ENCODE data around the gene DRD2. TPM values are rescaled to one million over a fixed set of nuclear protein-coding genes. Genes with fewer than 3 reads are reported as not detected.
"Not testable (repeated sequence)": the region's sequence is repeated elsewhere in the genome, so short reads cannot be mapped to it uniquely, and the experiment has no call there.

Gene DRD2
- 2.7 TPM in 1 of 2 replicates, not detected in the other for total RNA-seq (2014; rRNA removed; shearing (Covaris generic); ENCODE audit: low replicate concordance)

GRCh38 chr11:113475160-113475761 lies at the start of gene DRD2:
Gene DRD2, minus strand, starts transcription at chr11:113475398. Its CDS starts 50,747 bp downstream, at chr11:113424651.
- Histone ChIP-seq H3K27me3 (peaks cover 45% of the 10 kb centered on the region), H3K36me3 (no peaks in the 10 kb centered on the region), H3K4me3 (peak within 1 kb of the TSS; percentile 33), H3K9me3 (no peaks in the 10 kb centered on the region)
- peak; percentile 47 for DNase-seq

DNA sequence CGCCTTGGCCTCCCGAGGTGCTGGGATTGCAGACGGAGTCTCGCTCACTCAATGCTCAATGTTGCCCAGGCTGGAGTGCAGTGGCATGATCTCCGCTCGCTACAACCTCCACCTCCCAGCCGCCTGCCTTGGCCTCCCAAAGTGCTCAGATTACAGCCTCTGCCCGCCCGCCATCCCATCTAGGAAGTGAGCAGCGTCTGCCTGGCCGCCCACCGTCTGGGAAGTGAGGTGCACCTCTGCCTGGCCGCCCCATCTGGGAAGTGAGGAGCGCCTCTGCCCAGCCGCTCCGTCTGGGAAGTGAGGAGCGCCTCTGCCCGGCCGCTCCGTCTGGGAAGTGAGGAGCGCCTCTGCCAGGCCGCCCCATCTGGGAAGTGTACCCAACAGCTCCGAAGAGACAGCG lies 48.7 kb upstream of the DRD2 start:
- not testable (repeated sequence) for H3K27me3 ChIP-seq, DNase-seq, H3K9me3 ChIP-seq, H3K36me3 ChIP-seq, H3K4me3 ChIP-seq

- H3K27me3 ChIP-seq: no peaks in the 10 kb centered on the region
- H3K36me3 ChIP-seq: no peaks in the 10 kb centered on the region
- DNase-seq: peak; percentile 78
- H3K9me3 ChIP-seq: 0 out of 2 replicates have a peak, but pooled peaks cover 3% of the 10 kb centered on the region
- H3K4me3 ChIP-seq: no peak overlapping the region
Measured at GRCh38 chr11:113521737-113522517, 46.7 kb upstream of the DRD2 start.

DNA sequence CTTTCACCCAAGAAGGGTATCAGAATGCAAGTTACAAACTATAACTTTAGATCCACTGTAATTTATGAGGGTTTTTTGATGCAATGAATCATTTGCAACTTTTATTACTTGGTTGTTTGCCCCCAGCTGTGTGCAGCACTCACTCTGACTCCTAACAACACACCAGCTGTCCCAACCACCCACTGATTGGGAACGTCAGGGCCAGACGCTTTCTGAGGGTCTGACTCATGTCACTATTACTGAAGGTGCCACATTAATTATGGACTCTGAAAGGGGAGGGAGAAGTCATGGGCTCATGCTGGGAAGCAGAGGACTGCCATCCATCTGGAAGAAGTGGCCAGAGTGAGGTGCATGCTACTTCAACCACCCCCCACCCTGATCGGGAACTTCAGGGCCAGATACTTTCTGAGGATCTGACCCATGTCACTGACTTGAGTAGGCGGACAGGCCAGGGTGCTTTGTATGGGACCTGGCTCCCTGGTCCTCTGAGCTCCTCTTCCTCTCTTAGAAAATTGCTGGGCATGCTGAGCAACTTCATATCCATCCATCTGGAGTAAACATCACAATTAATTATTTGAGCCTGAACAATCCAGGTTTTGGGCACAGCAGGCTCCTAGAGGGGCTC lies 44.9 kb upstream of the DRD2 start:
- Histone ChIP-seq H3K27me3 (no peaks in the 10 kb centered on the region), H3K4me3 (no peak overlapping the region), H3K36me3 (no peaks in the 10 kb centered on the region), H3K9me3 (0 out of 2 replicates have a peak, but pooled peaks cover 3% of the 10 kb centered on the region)
- peak; percentile 53 for DNase-seq

DNA sequence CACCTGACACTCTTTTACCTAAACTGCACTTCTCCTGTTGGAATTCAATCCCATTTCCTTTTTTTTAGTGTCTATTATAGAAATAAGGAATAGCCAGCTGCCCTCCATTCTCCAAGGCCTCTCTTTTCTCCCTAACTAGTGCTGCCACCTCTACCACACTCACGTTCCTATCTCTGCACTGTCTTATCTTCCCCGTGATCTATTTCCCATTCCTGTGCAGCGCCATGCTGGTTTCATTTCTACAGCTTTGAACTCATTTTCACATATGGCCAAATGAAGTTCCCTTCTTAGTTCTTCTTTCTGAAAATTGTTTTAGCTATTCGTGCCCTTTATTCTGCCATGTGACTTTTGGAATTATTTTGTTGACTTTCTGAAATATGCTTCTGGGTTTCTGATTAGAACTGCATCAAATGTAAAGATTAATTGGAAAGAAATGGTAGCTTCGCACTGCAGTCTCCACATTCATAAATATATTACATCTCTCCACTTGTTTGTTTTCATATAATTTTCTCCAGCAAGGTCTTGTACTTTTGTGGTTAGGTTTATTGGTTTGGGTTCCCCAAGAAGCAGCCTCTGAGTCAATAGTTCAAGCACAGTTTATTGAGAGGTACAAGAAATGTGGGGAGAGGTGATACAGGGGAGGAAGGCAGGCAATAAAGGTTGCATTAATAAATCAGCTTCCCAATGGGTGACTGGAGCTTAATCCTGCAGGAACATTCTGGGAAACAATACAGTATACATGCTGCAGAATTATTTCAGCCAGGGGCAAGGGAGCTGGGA lies 43.7 kb upstream of the DRD2 start:
- no peaks in the 10 kb centered on the region for H3K27me3 ChIP-seq
- DNase-seq: no peak
- H3K4me3 ChIP-seq: no peak overlapping the region
- no peaks in the 10 kb centered on the region for H3K36me3 ChIP-seq
- no peaks in the 10 kb centered on the region for H3K9me3 ChIP-seq

DNA sequence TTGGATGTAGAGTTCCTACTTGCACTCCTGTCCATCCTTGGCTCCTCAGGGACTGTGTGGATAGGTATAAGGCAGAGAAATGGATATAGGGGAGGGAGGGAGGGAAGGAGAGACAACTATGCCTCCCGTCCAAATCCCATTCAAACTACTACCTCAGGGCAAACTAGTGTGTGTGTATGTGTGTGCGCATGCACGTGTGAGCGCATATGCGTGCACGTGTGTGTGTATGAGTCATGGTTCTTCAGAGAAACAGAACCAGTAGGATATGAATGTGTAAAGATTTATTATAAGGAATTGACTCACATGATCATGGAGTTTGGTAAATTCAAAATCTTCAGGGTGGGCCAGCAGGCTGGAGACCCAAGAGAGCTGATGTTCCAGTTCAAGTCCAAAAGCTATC lies 42.2 kb upstream of the DRD2 start:
- no peak overlapping the region for H3K4me3 ChIP-seq
- no peaks in the 10 kb centered on the region for H3K9me3 ChIP-seq
- H3K36me3 ChIP-seq: no peaks in the 10 kb centered on the region
- H3K27me3 ChIP-seq: no peaks in the 10 kb centered on the region
- no peak for DNase-seq

GRCh38 chr11:113514856-113515255 lies 39.7 kb upstream of the DRD2 start:
- DNase-seq: no peak
- H3K9me3 ChIP-seq: no peaks in the 10 kb centered on the region
- H3K27me3 ChIP-seq: no peaks in the 10 kb centered on the region
- H3K4me3 ChIP-seq: no peak overlapping the region
- no peaks in the 10 kb centered on the region for H3K36me3 ChIP-seq

DNA sequence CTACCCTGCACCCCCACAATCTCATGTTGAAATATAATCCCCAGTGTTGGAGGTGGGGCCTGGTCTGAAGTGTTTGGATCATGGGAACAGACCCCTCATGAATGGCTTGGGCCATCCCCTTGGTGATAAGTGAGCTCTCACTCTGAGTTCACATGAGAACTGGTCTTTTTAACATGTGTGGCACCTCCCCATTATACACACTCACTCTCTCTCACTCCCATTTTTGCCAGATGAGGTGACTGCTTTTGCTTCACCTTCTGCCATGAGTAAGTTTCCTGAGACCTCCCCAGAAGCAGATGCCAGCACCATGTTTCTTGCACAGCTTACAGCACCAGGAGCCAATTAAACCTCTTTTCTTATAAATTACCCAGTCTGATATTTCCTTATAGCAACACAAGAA lies 32.1 kb upstream of the DRD2 start:
- Histone ChIP-seq H3K36me3 (no peaks in the 10 kb centered on the region), H3K9me3 (no peaks in the 10 kb centered on the region), H3K4me3 (no peak overlapping the region), H3K27me3 (peaks cover 2% of the 10 kb centered on the region; the same call in 1 of the 2 replicates)
- no peak for DNase-seq

GRCh38 chr11:113506893-113507292 lies 31.7 kb upstream of the DRD2 start:
- H3K27me3 ChIP-seq: peaks cover 2% of the 10 kb centered on the region; the same call in 1 of the 2 replicates
- DNase-seq: no peak
- no peak overlapping the region for H3K4me3 ChIP-seq
- H3K36me3 ChIP-seq: no peaks in the 10 kb centered on the region
- no peaks in the 10 kb centered on the region for H3K9me3 ChIP-seq

DNA sequence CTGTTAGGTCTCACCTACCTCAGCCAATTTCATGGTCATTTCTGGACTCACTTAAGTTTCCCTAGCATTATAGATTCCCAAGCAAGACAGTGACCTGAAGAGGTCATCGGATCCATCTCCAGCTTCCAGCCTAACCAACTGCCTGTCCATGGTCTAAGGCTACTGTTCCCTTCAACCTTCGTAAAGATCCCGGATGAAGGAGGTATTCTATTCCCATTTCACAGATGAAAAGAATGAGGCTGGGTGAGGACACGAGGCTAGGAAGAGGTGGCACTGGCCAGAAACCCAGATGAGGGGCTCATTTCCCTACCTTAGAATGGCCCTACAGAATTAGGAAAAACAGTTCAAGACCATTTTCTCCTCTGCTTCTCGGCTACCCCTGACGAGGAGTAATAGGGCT lies 31.3 kb upstream of the DRD2 start:
- DNase-seq: no peak
- H3K36me3 ChIP-seq: no peaks in the 10 kb centered on the region
- no peaks in the 10 kb centered on the region for H3K9me3 ChIP-seq
- H3K4me3 ChIP-seq: no peak overlapping the region
- H3K27me3 ChIP-seq: peaks cover 5% of the 10 kb centered on the region; the same call in 1 of the 2 replicates

DNA sequence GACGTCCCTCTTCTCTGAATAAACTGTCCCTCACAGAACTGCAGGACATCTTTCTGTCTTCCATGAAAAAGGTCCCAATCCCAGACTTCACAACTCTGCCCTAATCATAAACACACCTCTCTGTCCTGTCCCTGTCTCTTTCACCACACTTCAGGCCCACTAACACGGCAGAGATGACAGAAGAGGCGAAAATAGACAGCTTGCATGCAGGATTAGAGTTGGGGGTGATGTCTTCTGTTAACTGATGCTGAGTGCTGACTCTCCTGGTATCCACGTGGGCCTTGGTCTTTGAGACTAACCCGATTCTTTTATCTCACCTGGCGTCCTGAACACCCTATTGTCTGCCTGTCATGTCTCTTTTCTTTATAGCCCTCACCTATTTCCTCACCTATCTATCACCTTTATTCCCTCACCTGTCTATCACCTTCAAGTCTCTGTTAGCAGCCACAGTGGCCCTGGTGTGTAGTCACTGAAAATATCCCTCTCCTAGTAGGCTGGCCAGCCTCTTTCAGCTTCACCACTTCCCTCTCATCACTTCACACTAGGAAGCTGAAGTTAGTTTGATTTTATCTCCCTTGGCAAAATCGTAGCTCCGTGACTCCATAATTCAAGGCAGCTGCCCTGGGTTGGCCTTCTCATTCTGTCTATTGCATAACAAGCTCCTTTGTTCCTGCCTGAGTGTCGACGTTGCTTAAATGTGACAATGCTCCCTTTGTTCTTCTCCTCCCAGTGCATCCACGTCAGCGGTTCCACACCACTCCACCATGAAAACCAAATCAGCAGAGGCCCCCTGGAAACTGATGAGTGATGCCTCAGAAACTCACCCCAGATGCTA lies 30.6 kb upstream of the DRD2 start:
- H3K4me3 ChIP-seq: no peak overlapping the region
- H3K27me3 ChIP-seq: peaks cover 8% of the 10 kb centered on the region; the same call in 1 of the 2 replicates
- H3K36me3 ChIP-seq: no peaks in the 10 kb centered on the region
- DNase-seq: no peak
- H3K9me3 ChIP-seq: no peaks in the 10 kb centered on the region

DNA sequence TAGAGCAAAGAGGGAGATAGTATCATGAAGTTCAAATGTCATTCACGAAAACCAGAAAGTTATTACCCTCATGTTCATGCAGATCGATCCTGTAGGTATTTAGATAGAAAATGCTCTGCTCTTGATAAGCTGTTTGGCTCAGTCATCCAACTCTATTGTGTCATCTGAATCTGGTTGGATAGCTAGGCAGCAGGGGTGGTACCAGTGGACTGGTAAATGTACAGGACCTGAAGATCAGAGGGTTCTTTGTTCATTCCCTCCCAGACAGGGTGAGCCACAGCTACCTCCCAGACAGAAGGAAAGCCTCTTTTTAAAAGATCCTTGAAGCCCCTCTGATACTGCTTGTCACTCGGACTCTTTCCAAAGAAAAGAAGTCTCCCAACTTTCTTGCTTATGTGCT lies 29.8 kb upstream of the DRD2 start:
- no peak for DNase-seq
- peaks cover 8% of the 10 kb centered on the region for H3K27me3 ChIP-seq
- H3K4me3 ChIP-seq: no peak overlapping the region
- H3K9me3 ChIP-seq: no peaks in the 10 kb centered on the region
- no peaks in the 10 kb centered on the region for H3K36me3 ChIP-seq

DNA sequence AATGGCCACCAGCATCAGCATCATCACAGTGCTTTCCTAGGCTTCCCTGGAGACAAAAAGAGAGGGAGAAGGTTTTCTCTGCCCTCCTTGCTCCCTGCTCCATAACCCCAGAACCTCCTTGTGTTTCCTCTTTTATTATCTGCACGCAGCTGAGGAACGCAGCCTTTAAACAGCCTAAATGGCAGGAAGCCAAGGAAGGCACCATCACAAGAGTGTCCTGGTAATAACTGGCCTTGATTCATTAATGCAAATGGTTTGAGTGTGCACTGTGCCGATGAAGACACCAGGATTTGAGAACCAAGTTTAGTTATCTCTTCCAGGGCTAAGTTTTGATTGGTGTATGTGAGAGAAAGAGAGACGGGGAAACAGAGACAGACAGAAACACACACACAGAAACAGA lies 29.4 kb upstream of the DRD2 start:
- no peak overlapping the region for H3K4me3 ChIP-seq
- DNase-seq: no peak
- H3K9me3 ChIP-seq: no peaks in the 10 kb centered on the region
- no peaks in the 10 kb centered on the region for H3K36me3 ChIP-seq
- H3K27me3 ChIP-seq: peaks cover 8% of the 10 kb centered on the region

DNA sequence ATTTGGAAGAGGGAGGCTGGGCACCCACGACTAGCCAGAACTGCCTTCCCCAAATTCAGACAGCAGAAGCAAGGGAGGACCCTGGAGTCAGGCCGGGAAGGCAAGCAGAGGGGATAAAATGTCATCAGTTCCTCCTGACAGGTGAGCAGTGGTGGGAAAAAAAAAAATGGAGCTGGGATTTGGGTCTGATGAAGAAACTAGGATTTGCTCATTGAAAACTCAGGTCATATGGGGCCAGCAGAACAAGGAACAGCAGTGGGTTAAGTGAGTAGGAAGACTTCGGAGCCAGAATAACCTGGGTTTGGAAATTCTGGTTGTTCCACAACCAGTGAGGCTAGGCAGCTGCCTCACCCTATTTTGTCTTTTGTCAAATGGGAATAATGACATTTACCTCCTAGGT lies 28.9 kb upstream of the DRD2 start:
- peaks cover 8% of the 10 kb centered on the region for H3K27me3 ChIP-seq
- no peak for DNase-seq
- no peaks in the 10 kb centered on the region for H3K36me3 ChIP-seq
- H3K9me3 ChIP-seq: no peaks in the 10 kb centered on the region
- H3K4me3 ChIP-seq: no peak overlapping the region

DNA sequence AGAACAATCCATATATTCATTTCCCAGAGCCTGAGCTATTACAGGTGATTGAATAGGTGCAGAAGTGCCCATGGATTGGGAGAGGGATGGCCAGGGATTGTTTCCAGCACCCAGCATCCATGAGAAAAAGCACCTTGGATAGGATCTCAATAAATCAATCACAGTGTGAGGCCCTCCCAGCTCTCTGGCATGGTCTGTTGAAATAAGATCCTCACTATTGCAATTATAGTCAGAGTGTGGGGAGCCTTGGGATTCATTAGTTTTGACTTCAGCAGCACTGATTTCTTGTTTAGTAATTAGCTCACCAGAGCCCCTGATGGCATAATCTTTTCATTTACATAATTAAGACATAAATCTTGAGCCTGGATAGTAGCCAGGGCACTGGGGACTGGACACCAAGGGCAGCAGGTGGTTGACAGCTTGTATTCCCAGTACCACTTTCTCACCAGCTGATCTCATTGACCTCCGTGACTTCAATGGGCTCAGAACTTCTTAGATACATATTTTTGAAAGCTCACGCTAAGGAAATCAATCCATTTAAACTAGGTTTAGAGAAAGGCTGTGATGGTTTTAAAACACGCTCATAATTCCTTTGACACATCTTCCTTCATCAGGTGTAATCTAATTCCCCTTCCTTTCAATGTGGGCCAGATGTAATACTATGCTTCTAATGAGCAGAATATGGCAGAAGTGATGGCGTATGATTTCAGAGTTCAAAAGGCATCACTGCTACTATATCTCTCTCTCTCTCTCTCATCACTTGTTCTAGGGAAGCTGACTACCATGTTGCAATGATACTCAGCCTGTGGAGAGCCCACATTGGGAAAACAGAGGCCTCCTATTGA lies 22.1 kb upstream of the DRD2 start:
- Histone ChIP-seq H3K9me3 (no peaks in the 10 kb centered on the region), H3K4me3 (no peak overlapping the region), H3K36me3 (no peaks in the 10 kb centered on the region), H3K27me3 (peaks cover 8% of the 10 kb centered on the region)
- no peak for DNase-seq
